ENCODE data around the gene LMF2.

DNA sequence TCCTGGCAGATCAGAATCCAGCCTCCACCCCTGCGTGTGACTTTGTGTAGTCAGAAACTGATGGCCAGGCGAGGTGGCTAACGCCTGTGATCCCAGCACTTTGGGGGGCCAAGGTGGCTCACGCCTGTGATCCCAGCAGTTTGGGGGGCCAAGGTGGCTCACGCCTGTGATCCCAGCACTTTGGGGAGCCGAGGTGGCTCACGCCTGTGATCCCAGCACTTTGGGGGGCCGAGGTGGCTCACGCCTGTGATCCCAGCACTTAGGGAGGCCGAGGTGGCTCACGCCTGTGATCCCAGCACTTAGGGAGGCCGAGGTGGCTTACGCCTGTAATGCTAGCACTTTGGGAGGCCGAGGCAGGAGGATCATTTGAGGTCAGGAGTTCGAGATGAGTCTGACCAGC, 5.7 kb upstream of the LMF2 start:
- TF ChIP-seq FOXK2 (IDR thresholded peaks at IDR 0.05) (no peak), FOXA1 (IDR thresholded peaks at IDR 0.05) (no peak), FOXM1 (IDR thresholded peaks at IDR 0.05; ENCODE audit: borderline replicate concordance) (no peak), SUZ12 (IDR thresholded peaks at IDR 0.05) (no peak), CTBP1 (IDR thresholded peaks at IDR 0.05; ENCODE audit: borderline replicate concordance) (no peak)
